Adrenal gland (tissue), 5 donors: Measurements from ENCODE around the gene COG7.

ENCODE experiments used
- POLR2A ChIP-seq, 2 donors: fragments of 450-650 bp; IDR thresholded peaks; one replicate each; pipeline ENCODE4 v1.6.1; 2017; ENCODE audit warnings: antibody characterized with exemption in 2 of 2, mild to moderate bottlenecking in 2 of 2, moderate library complexity in 1 of 2
- TF ChIP-seq, protein P1 (sequence below), 6 experiments: fragments of 450-650 bp in 4 of 6; fragments of 200-600 bp in 2 of 6; sonication (generic) in 1 of 6; IDR thresholded peaks; 1 replicate in 5 of 6; 2 replicates in 1 of 6; pipeline versions ENCODE4 v1.5.1 to v1.8.0; 2016 to 2021; ENCODE audit warnings: antibody characterized with exemption in 6 of 6, mild to moderate bottlenecking in 2 of 6, moderate library complexity in 1 of 6
- donor health status: DM: no; HTN: no; CAD: no.

DNA sequence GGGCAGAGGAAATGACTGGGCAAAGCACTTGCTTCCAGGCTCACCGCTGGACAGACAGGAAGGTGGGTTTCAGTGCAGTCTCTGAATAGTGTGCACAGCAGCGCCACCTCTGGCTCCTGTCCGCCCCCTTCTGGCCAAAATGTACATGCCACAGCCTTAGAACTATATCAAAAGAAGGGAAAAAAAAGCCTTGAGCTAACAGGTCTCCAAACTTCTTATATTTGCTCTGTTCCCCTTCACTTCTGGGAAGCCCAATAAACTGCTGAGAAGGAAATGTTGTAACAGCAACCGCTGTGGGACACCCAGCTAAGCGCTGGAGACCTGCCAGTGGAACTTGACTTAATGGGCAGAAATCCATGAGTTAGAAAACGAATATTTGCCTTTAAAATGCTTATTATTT lies 17.5 kb downstream of the COG7 start:
- TF ChIP-seq, protein P1, sequence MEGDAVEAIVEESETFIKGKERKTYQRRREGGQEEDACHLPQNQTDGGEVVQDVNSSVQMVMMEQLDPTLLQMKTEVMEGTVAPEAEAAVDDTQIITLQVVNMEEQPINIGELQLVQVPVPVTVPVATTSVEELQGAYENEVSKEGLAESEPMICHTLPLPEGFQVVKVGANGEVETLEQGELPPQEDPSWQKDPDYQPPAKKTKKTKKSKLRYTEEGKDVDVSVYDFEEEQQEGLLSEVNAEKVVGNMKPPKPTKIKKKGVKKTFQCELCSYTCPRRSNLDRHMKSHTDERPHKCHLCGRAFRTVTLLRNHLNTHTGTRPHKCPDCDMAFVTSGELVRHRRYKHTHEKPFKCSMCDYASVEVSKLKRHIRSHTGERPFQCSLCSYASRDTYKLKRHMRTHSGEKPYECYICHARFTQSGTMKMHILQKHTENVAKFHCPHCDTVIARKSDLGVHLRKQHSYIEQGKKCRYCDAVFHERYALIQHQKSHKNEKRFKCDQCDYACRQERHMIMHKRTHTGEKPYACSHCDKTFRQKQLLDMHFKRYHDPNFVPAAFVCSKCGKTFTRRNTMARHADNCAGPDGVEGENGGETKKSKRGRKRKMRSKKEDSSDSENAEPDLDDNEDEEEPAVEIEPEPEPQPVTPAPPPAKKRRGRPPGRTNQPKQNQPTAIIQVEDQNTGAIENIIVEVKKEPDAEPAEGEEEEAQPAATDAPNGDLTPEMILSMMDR (IDR thresholded peaks at IDR 0.05): peak; percentile 62 to 78 (median 69)
- no peak for TF ChIP-seq POLR2A (IDR thresholded peaks at IDR 0.05)
